GM21825 (cell line): ENCODE measurements around the gene CA11.

Experiments used
- ATAC-seq: cut with Tn5 transposase; IDR thresholded peaks from one replicate; pipeline ENCODE4 v1.9.1; 2021; ENCODE audit warnings: mild to moderate bottlenecking, moderate library complexity; ENCODE audit not compliant: unreplicated experiment

CA11 gene

DNA sequence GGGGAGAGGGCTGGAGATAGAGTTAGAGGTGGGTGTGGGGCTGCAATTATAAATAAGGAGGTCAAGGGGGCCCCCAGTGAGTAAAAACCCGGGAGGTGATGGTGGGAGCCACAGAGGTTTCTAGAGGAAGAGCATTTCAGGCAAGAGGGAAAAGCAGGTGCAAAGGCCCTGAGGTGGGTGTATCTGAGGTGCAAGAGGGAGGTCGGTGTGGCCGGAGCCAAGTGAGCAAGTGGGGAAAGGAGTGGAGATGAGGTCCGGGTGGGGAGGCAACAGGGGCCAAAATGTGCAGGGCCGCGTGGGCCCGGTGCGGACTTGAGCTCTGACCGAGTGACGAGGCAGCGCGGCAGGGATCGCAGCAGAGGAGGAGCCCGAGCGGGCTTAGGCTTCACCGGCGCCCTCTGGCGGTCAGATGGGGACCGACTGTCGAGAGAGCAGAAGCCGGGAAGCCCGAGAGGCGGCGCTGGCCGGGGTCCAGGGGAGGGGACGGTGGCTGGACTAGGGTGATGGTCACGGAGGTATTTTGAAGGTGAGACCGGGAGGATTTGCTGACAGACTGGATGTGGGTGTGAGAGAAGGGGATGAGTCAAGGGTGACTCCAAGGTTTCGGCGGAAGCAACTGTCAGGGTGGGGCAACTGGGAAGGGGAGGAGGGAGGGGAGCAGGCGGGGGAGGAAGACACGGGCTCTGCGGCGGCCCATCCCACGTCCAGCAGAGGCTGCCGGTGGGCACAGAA lies 57.2 kb downstream of the CA11 start:
- no peak for ATAC-seq
